Hematopoietic multipotent progenitor cell (in vitro differentiated cells): ENCODE measurements around the gene INHBE. TPM values are rescaled to one million over a fixed set of nuclear protein-coding genes. Genes with fewer than 3 reads are reported as not detected.
"Not testable (repeated sequence)": the region's sequence is repeated elsewhere in the genome, so short reads cannot be mapped to it uniquely, and the experiment has no call there.

Experiments used
- DNase-seq, 3 donors: peaks; one replicate each; pipeline ENCODE4 v3.0.0-alpha.2; 2011 to 2015; ENCODE audit warnings: low read depth in 2 of 3, low spot score in 2 of 3
- total RNA-seq: library from RNA; depleted of rRNA; stranded (reverse); fragments of >200 nt; gene quantifications from one replicate; pipeline ENCODE4 v1.2.3, GENCODE V29; 2012

Gene INHBE
- total RNA-seq, 1 donor, result not detected

GRCh38 chr12:57439762-57440266 lies 15.3 kb upstream of the INHBE start:
- DNase-seq, result no peak

DNA sequence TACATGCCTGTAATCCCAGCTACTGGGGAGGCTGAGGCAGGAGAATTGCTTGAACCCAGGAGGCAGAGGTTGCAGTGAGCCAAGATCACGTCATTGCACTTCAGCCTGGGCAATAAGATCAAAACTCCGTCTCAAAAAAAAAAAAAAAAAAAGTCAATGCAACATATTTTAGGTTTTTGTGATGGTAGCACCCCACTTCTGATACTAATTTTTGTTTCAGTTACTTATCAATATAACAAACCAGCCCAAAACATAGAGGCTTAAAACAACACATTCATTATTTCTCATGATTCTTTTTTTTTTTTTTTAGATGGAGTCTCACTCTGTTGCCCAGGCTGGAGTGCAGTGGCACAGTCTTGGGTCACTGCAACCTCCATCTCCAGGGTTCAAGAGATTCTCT lies 13.7 kb upstream of the INHBE start:
- not testable (repeated sequence) for DNase-seq

DNA sequence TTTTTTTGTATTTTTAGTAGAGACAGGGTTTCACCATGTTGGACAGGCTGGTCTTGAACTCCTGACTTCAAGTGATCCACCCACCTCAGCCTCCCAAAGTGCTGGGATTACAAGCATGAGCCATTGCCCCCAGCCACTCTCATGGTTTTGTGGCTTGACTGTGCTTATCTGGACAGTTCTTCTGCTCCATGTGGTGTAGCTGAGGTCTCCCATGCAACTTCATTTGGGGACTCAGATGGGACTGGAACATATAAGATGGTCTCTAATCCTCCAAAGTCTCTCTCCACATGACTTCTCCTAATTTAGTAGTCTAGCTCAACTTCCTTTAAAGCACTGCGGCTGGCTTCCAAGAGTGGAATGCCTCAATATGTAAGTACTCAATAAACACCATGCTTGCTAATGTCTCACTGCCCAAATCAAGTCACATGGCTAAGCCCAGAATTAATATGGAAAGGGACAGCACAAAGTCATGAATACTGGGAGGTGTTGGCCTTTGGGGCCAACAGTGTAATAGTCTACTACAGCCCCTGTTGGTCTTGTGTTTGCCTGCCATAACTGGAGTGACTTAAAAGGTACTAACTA lies 13.2 kb upstream of the INHBE start:
- DNase-seq, result no peak

- not testable (repeated sequence) for DNase-seq
Observed at GRCh38 chr12:57444337-57444736, 10.8 kb upstream of the INHBE start.

DNA sequence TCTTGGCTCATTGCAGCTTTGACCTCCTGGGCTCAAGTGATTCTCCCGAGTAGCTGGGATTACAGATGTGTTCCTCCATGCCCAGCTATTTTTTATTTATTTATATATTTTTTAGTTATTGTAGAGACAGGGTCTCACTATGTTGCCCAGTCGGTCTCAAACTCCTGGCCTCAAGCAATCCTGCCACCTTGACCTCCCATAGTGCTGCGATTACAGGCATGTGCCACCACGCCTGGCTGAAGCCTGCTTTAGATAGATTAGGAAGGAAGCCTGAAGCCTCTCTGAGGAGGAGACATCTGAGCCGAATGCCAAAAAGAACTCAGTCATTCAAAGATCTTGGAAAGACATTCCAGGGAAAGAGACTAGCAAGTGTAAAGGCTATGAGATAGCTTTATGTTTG lies 10.4 kb upstream of the INHBE start:
- no peak for DNase-seq

DNA sequence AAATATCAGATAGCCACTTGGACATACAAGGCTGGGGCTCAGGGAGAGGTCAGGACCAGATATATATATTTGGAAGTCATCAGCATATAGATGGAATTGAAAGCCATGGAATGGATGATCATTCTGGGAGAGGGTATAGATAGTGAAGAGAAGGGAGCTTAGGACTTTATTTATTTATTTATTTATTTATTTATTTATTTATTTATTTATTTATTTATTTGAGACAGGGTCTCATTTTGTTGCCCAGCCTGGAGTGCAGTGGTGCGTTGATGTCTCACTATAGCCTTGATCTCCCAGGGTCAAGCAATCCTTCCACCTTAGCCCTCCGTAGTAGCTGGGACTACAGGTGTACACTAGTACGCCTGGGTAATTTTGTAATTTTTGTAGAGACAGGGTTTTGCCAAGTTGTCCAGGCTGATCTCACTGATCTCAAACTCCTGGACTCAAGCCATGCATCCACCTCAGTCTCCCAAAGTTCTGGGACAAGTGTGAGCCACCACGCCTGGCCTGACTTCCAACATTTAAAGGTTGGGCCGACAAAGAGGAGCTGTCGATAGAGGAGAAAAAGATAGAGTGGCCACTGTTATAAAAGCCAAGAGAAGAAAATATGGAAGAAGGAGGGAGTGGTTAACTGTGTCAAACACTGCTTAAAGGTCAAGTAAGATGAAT lies 8.7 kb upstream of the INHBE start:
- DNase-seq, result no peak

DNA sequence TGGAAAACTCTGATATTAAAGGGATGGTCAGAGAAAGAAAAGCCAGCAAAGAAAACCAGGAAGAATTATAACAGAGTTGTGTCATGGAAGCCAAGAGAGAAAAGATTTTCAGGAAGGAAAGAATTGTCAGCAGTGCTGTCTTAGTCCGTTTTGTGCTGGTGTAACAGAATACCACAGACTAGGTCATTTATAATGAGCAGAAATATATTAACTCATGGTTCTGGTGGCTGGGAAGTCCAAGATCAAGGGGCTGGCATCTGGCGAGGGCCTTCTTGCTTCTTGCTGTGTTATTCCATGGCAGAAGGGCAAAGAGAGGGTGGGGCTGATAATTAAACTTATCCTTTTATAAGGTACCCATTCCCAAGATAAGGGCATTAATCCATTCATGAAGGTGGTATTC lies 6.4 kb upstream of the INHBE start:
- no peak for DNase-seq

DNA sequence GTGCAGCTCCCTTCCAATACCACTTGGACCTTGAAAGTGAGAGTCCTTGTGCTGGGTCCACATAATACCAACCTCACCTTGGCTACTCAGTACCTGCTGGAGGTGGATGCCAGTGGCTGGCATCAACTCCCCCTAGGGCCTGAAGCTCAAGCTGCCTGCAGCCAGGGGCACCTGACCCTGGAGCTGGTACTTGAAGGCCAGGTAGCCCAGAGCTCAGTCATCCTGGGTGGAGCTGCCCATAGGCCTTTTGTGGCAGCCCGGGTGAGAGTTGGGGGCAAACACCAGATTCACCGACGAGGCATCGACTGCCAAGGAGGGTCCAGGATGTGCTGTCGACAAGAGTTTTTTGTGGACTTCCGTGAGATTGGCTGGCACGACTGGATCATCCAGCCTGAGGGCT lies 5.7 kb upstream of the INHBE start:
- DNase-seq, result no peak

DNA sequence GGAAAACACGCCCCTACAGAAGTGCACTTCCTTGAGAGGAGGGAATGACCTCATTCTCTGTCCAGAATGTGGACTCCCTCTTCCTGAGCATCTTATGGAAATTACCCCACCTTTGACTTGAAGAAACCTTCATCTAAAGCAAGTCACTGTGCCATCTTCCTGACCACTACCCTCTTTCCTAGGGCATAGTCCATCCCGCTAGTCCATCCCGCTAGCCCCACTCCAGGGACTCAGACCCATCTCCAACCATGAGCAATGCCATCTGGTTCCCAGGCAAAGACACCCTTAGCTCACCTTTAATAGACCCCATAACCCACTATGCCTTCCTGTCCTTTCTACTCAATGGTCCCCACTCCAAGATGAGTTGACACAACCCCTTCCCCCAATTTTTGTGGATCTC lies 5.0 kb upstream of the INHBE start:
- DNase-seq, result no peak

DNA sequence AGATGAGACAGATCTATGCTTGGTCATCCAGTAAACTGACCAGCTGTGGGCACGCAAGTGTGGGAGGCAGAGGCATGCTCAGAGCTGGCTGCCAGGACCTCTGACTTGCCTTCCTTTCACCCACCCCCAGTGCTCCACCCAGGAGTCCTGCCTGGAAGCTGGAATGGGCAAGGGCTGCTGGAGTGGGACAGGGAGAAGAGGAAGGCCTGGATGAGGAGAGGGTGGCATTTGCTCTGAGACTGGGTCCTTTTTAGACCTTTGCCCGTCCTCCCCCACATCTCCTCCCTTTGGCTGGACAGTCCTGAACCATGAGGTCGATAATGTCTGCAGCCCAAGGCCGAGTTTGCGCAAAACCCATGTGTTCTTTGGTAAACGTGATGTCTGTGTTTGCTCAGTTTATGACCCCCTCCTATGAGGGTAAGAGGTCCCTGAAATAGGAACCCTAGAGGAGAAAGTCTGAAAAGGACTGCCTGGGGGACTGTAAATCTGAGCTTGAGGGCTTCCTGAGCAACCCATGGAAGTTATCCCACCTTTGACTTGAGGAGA lies 3.8 kb upstream of the INHBE start:
- DNase-seq, result no peak

- no peak for DNase-seq
Observed at GRCh38 chr12:57452181-57452936, 2.7 kb upstream of the INHBE start.

DNA sequence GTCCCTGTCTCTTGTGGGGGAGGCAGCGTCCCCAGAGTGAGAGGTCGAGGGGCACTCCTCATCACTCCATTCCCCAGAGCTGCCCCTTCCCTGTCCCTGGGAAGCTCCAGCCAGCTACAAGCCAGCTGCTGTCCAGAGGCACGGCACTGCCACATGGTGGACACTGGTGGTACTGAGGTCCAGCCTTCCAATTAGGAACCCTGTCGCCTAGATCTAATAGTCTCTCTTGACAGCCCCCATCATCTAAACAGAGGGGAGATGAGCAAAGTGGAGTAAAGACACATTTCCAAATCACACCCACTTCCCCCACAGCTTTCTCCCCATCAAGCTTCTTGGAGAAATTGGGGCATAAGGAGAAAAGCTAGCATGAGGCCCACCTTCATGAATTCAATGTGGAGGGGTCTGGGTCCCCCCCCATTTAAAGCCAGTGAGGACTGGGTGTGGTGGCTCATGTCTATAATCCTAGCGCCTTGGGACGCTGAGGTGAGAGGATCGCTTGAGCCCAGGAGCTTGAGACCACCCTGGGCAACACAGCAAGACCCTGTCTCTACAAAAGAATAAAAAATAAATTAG lies 2.1 kb upstream of the INHBE start:
- DNase-seq, result peak in 1 of 3 donors; percentile 70

DNA sequence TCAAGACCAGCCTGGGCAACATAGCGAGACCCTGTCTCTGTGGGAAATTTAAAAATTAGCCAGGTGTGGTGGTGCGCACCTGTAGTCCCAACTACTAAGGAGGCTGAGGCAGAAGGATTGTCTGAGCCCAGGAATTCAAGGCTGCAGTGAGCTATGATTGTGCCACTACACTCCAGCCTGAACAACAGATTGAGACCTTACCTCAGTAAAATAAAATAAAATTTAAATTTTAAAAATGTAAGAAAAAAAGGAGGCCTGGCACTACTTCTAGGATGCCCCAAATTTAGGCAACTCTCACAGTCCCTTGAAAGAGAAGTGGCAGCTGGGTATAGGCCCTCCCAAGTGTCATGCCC lies 918 bp upstream of the INHBE start:
- DNase-seq, result no peak

- no peak for DNase-seq
Observed at GRCh38 chr12:57455374-57456144, 452 bp downstream of the INHBE start.

DNA sequence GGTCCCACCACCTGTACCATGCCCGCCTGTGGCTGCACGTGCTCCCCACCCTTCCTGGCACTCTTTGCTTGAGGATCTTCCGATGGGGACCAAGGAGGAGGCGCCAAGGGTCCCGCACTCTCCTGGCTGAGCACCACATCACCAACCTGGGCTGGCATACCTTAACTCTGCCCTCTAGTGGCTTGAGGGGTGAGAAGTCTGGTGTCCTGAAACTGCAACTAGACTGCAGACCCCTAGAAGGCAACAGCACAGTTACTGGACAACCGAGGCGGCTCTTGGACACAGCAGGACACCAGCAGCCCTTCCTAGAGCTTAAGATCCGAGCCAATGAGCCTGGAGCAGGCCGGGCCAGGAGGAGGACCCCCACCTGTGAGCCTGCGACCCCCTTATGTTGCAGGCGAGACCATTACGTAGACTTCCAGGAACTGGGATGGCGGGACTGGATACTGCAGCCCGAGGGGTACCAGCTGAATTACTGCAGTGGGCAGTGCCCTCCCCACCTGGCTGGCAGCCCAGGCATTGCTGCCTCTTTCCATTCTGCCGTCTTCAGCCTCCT lies 1.1 kb downstream of the INHBE start:
- peak in 1 of 3 donors; percentile 84 for DNase-seq

GRCh38 chr12:57456737-57457490 lies 1.8 kb downstream of the INHBE start:
- DNase-seq, result no peak

- DNase-seq, result no peak
Observed at GRCh38 chr12:57458665-57459054, 3.6 kb downstream of the INHBE start.

DNA sequence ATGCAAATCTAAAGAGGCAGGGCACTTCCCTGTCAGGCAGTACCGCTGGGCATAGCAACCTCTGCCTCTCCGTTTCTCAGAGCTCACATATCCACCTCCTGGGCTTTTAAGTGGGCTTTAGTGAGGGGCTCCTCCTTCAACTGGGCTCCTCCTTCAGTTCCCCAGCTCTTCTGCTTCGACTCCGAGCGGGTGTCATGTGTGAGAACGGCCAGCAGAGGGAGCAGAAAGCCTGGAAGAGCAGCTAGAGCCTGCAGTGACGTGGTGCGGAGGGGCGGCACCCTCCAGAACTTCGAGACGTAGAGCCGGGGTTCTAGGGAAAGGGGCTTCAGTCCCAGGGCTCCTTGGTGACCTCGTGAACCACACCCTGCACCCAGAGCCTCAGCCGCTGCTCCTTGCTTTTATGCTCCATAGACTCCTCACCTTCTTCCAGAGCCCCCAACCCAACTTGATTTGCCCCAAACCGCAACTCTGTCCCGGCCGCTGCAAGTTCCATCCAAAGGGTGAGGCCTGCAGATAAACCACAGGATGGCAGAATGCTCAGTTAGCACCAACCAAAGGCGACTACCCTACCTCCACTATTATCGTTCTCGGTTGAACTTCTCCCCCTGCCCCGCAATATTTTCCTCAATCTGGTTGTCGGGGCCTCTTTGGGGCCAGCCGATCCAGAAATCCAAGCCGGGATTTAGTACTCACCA lies 4.1 kb downstream of the INHBE start:
- peak; percentile 83 to 98 (median 97) for DNase-seq
